GM23338 (cell line): Measurements from ENCODE around the gene EXOC4.

Source experiments
- CREB1 ChIP-seq: fragments of 250-450 bp; sonication (Bioruptor Pico); IDR thresholded peaks from 2 replicates; pipeline ENCODE4 v1.5.0; 2020; ENCODE audit warnings: low read depth, mild to moderate bottlenecking, moderate library complexity
- CTCF ChIP-seq, 2 experiments: fragments of 200-600 bp in 1 of 2; sonication (generic) in 1 of 2; conservative IDR thresholded peaks; 2 replicates each; pipeline versions ENCODE4 v1.5.1 to v1.6.1; 2016 to 2017; ENCODE audit warnings: antibody characterized with exemption in 2 of 2, low read depth in 2 of 2, mild to moderate bottlenecking in 2 of 2, moderate library complexity in 1 of 2
- EZH2 ChIP-seq: fragments of 200-600 bp; sonication (generic); IDR thresholded peaks from one replicate; pipeline ENCODE4 v1.8.0; 2017; ENCODE audit warnings: antibody characterized with exemption, mild to moderate bottlenecking, low read depth; ENCODE audit not compliant: unreplicated experiment
- EZH2phosphoT487 ChIP-seq: fragments of 200-600 bp; sonication (generic); IDR thresholded peaks from one replicate; pipeline ENCODE4 v1.8.1; 2018; ENCODE audit warnings: antibody characterized with exemption; ENCODE audit not compliant: unreplicated experiment
- JUNB ChIP-seq: IDR thresholded peaks from one replicate; pipeline ENCODE4 v1.6.1; 2016; ENCODE audit warnings: antibody characterized with exemption; ENCODE audit not compliant: unreplicated experiment
- NANOG ChIP-seq: IDR thresholded peaks from 2 replicates; pipeline ENCODE4 v1.6.1; 2016; ENCODE audit warnings: antibody characterized with exemption, borderline replicate concordance
- POLR2AphosphoS5 ChIP-seq: IDR thresholded peaks from 2 replicates; pipeline ENCODE4 v1.6.1; 2016; ENCODE audit warnings: antibody characterized with exemption, low read depth
- REST ChIP-seq: IDR thresholded peaks from one replicate; pipeline ENCODE4 v1.6.1; 2018; ENCODE audit warnings: antibody characterized with exemption; ENCODE audit not compliant: unreplicated experiment
- STAT1 ChIP-seq: IDR thresholded peaks from one replicate; pipeline ENCODE4 v1.6.1; 2016; ENCODE audit warnings: antibody characterized with exemption; ENCODE audit not compliant: unreplicated experiment
- ZNF114 ChIP-seq: fragments of 250-450 bp; sonication (Bioruptor Pico); IDR thresholded peaks from 2 replicates; pipeline ENCODE4 v1.5.0; 2020; ENCODE audit warnings: mild to moderate bottlenecking, moderate library complexity
- ZNF331 ChIP-seq: fragments of 250-450 bp; sonication (Bioruptor Pico); IDR thresholded peaks from 2 replicates; pipeline ENCODE4 v1.5.0; 2020; ENCODE audit warnings: low read depth, mild to moderate bottlenecking, moderate library complexity

- TF ChIP-seq CTCF (conservative IDR thresholded peaks at IDR 0.05; ENCODE audit: low read depth in 2 of 2) (no peak), REST (no peak), EZH2phosphoT487 (no peak), POLR2AphosphoS5 (no peak), CREB1 (no peak), ZNF114 (CRISPR knock-in tag) (no peak), STAT1 (no peak), EZH2 (no peak), JUNB (no peak), ZNF331 (CRISPR knock-in tag) (no peak), NANOG (no peak)
Measured at GRCh38 chr7:133529861-133530260, 277.0 kb downstream of the EXOC4 start.
